Amniotic epithelial cell (primary cell): ENCODE results near the gene RAF1.
"Not testable (repeated sequence)": the region's sequence is repeated elsewhere in the genome, so short reads cannot be mapped to it uniquely, and the experiment has no call there.

Source experiments
- DNase-seq: peaks from one replicate; pipeline ENCODE4 v3.0.0-alpha.2; 2010; ENCODE audit warnings: low read depth

RAF1 gene

GRCh38 chr3:12557473-12558100 lies 106.3 kb downstream of the RAF1 start:
- peak; percentile 73 for DNase-seq

DNA sequence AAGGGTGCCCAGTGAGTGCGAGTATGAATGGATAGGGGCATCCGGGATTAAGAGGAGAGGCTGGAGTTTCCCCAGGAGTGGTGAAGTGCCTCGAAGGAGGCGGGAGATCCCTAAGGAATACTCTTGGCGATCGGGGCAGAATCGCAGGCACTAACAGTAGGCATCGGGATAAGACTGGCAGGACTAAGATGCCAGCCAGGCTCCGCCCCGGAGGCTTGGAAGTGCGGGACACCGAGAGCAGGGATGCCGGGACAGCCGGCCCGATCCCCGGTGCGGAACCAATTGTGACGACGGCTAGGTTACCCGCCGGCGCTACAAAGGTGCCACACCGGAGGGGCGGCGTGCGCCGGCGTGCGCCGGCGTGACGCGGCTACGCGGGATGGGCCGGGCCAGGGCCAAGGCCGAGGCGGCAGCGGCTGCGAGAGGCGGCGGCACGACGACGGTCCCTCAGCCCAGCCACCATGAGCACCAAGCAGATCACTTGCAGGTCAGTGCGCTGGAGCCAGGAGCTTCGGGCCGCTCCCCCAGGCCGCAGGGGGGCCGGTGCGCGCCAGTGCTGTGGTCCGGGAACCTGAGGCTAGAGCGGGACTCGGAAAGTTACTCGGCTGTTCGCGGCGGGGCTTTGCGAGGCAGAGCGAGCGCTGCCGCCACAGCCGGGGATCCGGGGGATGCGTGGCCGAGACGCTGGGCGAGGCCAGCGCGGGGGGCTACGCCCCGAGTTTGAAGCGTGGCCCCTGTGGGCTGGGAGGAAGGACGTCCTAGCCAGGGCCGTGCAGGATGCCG lies 107.0 kb downstream of the RAF1 start, which contains the start of gene MKRN2:
MKRN2 (plus strand) TSS at position 398 of the 783 bp plus-strand sequence; CDS start at position 462, 64 bp downstream.
- DNase-seq = peak; percentile 75

GRCh38 chr3:12556314-12556689 lies 107.6 kb downstream of the RAF1 start:
- DNase-seq = no peak

DNA sequence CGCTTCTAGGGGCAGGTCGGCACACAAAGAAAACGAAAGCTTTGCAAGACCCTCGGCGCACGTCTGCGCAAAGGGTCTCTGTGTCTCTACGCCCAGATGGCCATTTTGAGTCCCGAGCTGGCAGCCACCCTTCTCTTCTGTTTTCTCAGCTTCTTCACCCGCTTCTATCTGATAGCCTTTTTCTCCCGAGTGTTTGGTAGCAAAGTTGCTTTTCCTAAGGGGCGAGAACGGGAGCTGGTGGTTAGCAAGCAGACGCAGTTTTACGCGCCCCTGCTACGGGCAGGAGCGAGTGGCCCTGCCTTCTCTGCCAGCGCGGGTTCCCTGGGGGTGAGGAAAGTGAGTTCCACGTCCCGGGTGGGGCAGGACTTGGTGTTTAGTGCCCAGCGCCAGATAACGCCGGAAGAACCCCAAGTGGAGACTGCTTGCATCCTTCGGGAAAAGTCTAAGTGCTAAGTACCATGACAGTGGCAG lies 110.0 kb downstream of the RAF1 start:
- peak; percentile 18 for DNase-seq

DNA sequence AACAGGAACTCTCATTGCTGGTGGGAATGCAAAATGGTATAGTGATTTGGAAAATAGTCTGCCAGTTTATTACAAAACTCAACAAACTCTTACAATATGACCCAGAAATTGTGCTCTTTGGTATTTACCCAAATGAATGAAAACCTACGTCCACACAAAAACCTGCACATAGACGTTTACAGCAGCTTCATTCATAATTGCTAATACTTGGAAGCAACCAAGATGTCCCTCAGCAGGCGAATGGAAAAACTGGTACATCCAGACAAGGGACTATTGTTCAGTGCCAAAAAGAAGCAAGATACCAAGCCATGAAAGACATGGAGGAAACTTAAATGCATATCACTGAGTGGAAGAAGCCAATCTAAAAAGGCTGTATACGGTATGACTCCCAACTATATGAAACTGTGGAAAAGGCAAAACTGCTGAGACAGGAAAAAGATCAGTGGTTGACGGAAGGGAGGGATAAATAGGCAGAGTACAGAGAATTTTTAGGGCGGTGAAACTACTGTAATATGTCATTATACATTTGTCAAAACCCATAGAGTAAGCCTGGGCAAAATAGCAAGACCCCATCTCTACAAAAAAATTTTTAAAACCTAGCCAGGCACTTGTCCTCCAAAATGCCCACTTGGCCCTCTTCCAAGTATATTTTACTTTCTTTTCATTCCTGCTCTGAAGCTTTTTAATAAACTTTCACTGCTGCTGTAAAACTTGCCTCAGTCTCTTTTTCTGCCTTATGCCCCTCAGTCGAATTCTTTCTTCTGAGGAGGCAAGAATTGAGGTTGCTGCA lies 113.8 kb downstream of the RAF1 start:
- no peak for DNase-seq

DNA sequence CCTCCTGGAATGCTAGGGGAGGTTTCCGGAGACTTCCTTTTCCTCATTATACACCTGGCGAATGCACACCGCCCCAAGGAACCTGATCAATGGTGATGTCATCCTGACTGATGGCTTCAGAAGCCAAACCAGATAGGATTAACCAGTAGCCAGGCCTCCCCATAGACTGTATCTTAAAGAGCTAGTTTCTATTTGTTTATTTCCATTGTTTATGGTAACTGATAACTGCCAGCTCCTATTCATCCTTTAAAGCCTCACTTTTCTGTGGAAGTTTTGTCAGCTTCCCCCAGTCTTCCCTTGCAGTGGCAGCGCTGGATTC lies 118.5 kb downstream of the RAF1 start, which contains the start of gene MKRN2OS:
MKRN2OS (minus strand) TSS at position 27 of the 319 bp plus-strand sequence. CDS start 35 bp downstream, outside the sequence.
- DNase-seq = no peak

GRCh38 chr3:12544652-12545472 lies 119.1 kb downstream of the RAF1 start:
- no peak for DNase-seq

GRCh38 chr3:12543497-12543896 lies 120.4 kb downstream of the RAF1 start:
- not testable (repeated sequence) for DNase-seq

DNA sequence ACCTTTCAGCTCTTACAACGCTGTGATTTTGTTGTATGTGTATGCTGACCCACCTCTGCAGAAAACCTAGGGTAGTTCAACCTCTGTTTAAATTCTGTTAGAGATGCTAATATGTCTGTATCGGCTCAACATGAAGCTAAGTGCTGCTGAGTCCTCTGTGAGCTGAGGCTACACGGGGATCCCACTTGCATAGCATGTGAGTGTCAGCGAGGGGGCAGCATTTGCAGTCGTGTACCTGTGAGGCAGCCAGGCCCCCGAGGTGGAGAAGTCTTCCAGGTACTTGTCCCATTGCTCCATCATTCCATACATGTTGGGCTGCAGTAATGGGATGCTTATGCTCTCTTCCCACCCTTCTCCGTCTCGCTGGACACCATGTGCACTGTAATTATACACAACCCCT lies 122.3 kb downstream of the RAF1 start:
- no peak for DNase-seq

DNA sequence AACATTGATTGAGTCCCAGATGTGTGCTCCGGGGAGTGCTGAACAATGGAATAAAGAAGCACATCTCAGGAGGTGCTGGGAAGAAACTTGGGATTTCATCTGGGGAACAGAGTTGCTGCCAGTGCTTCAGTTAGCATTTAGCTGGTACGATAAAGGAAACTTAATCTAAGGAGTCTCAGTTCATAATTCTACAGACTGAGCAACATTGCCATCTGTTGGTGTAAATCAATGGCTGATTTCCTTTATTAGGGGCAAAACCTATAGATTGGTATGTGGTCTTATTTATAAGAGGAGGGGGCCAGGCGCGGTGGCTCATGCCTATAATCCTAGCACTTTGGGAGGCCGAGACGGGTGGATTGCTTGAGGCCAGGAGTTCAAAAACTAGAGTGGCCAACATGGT lies 127.5 kb downstream of the RAF1 start:
- peak; percentile 21 for DNase-seq
